ENCODE data around the gene SH2D2A. TPM values are rescaled to one million over a fixed set of nuclear protein-coding genes. Genes with fewer than 3 reads are reported as not detected.

Gene SH2D2A
- total and polyA plus RNA-seq, 2 donors (not counting 3 experiments of a cell fraction or from before 2014, with no cell fraction given), result 0.92 to 1.1 TPM

GRCh38 chr1:156785458-156785857, 31.2 kb downstream of the SH2D2A start:
- no peak overlapping the region for H3K4me3 ChIP-seq (replicated peaks in 1 of 3; ENCODE audit: insufficient read depth in 1 of 3, low read depth in 1 of 3, low read length in 3 of 3)
- no TSS peak for BruUV-seq (replicated peaks)
- dilution Hi-C loops (cut with MboI; ENCODE audit: extremely low pct_ligation_motif_present, low sequenced_read_pairs), result no loop called here
- TF ChIP-seq POLR2A (IDR thresholded peaks at IDR 0.05; ENCODE audit: low read depth, low read length), result no peak
- no peak for TF ChIP-seq GATA2 (IDR thresholded peaks at IDR 0.05; ENCODE audit: insufficient read depth, insufficient read length, low read depth, low read length)
- no peak for TF ChIP-seq MYC (IDR thresholded peaks at IDR 0.05; ENCODE audit: low read depth, low read length)
- no peak for TF ChIP-seq MAX (IDR thresholded peaks at IDR 0.05; ENCODE audit: insufficient read depth, insufficient read length)
- TF ChIP-seq FOS (IDR thresholded peaks at IDR 0.05; ENCODE audit: borderline replicate concordance, insufficient read depth, low read length), result no peak
- no peak for TF ChIP-seq JUN (IDR thresholded peaks at IDR 0.05; ENCODE audit: borderline replicate concordance, insufficient read depth, insufficient read length, low read depth)
- TF ChIP-seq CTCF (IDR thresholded peaks at IDR 0.05; ENCODE audit: extremely low read depth in 1 of 2, insufficient read depth in 1 of 2, low read depth in 1 of 2, low read length in 2 of 2), result no peak
- no peak for TF ChIP-seq EZH2 (IDR thresholded peaks at IDR 0.05; ENCODE audit: borderline replicate concordance, low read depth, low read length, severe bottlenecking)
- TF ChIP-seq POLR2AphosphoS5 (IDR thresholded peaks at IDR 0.05; ENCODE audit: insufficient read depth, low read depth, low read length), result no peak
- no peaks in the 10 kb centered on the region for H3K27me3 ChIP-seq (ENCODE audit: control insufficient read depth in 2 of 2, insufficient read depth in 2 of 2, low read length in 2 of 2)
- H3K4me1 ChIP-seq (ENCODE audit: control insufficient read depth, extremely low read depth, insufficient read depth, low read length), result peaks cover 8% of the 10 kb centered on the region
- intact Hi-C loops (cut with micrococcal nuclease), result no loop called here
- H3K79me2 ChIP-seq (ENCODE audit: control insufficient read depth, insufficient read depth, low read length), result peaks cover 30% of the 10 kb centered on the region
- no peak overlapping the region for H3K9ac ChIP-seq (replicated peaks; ENCODE audit: extremely low read depth, insufficient read depth, low read length)
- POLR2A ChIA-PET, result no interaction called here
- no peak for FAIRE-seq
- H3K27ac ChIP-seq (ENCODE audit: insufficient read depth, low read depth, low read length), result no peak overlapping the region
- peaks cover 4 to 16% of the 10 kb centered on the region in 2 experiments for H3K36me3 ChIP-seq (ENCODE audit: control insufficient read depth in 2 of 2, extremely low read depth in 1 of 2, insufficient read depth in 2 of 2, low read length in 2 of 2)
- H3K9me3 ChIP-seq (replicated peaks; ENCODE audit: control insufficient read depth, insufficient read depth, low read length), result no peaks in the 10 kb centered on the region
- H3K9me1 ChIP-seq (replicated peaks; ENCODE audit: control insufficient read depth, extremely low read depth, insufficient read depth, low read length), result no peaks in the 10 kb centered on the region
- no peak overlapping the region for H2AFZ ChIP-seq (ENCODE audit: low read depth, low read length)
- DNase-seq (ENCODE audit: low read depth, low spot score), result no peak
- CTCF ChIA-PET, result interaction anchor here (1.0 to 3.5 kb wide), 6 partner anchors 23 to 96 kb away, joined by 3 to 18 read pairs (median 4); partner anchors contain the start of genes ISG20L2, METTL25B and NTRK1
- H4K20me1 ChIP-seq (replicated peaks; ENCODE audit: control insufficient read depth, extremely low read depth, insufficient read depth, low read length), result peaks cover 3% of the 10 kb centered on the region
- H3K4me2 ChIP-seq (ENCODE audit: insufficient read depth, low read length), result no peak overlapping the region

Data from endothelial cell of umbilical vein (primary cell).